ENCODE measurements around the gene GPX4.
"Not testable (repeated sequence)": the region's sequence is repeated elsewhere in the genome, so short reads cannot be mapped to it uniquely, and the experiment has no call there.

The GPX4 gene

DNA sequence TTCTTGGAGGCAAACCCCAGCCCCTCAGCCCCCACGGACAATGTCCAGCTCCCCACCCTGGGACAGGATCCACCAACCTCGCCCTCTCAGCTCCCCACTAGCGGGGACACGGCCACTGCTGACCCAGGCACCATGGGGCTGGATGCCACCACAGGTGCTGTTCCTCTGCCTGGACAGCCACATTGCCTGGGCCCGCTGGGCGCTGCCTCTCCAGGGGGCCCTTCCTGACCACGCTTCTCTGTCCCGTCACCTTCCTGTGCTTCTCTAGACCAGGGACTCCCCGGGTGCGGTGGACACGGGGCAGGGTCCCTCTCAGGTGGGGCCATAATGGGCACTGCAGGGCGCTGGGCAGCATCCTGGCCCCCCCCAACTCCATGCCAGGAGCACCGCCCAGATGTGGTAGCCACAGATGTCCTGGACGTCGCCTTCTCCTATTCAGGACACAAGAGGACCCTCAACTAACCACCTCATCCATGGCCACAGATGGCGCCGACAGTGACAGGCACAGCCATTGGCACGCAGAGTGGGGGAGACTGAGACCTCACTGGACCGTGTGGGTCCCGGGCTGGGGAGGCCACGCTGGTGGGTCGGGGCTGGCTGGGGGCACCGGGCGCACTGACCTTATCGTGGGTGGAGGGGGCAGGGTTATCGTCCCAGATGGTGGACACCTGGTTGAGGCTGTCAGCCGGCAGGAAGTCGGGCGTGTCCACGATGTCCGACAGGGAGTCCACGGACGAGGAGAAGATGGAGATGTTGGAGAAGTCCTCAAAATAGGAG, 23.4 kb downstream of the GPX4 start:
- no peak overlapping the region for H3K4me3 ChIP-seq (replicated peaks in 1 of 2; ENCODE audit: low read depth in 2 of 2, low read length in 2 of 2)
- TF ChIP-seq, protein P1, sequence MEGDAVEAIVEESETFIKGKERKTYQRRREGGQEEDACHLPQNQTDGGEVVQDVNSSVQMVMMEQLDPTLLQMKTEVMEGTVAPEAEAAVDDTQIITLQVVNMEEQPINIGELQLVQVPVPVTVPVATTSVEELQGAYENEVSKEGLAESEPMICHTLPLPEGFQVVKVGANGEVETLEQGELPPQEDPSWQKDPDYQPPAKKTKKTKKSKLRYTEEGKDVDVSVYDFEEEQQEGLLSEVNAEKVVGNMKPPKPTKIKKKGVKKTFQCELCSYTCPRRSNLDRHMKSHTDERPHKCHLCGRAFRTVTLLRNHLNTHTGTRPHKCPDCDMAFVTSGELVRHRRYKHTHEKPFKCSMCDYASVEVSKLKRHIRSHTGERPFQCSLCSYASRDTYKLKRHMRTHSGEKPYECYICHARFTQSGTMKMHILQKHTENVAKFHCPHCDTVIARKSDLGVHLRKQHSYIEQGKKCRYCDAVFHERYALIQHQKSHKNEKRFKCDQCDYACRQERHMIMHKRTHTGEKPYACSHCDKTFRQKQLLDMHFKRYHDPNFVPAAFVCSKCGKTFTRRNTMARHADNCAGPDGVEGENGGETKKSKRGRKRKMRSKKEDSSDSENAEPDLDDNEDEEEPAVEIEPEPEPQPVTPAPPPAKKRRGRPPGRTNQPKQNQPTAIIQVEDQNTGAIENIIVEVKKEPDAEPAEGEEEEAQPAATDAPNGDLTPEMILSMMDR (IDR thresholded peaks at IDR 0.05; ENCODE audit: low read depth, low read length) = no peak
- no peak for DNase-seq (ENCODE audit: low read depth in 2 of 2)

DNA sequence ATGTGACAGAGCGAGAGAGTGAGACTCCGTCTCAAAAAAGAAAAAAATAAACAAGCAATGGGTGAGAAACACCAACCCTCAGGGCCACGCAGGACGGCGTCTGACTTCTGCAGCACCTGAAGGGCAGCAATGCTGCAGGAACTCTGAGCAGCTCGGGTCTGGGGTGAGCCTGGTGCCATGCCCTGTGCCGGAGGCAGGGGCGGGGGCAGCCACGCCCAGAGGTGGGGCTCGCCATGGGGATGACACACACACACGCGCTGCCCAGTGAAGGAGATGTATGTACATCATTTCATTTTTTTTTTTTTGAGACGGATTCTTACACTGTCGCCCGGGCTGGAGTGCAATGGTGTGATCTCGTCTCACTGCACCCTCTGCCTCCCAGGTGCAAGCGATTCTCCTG, 24.3 kb downstream of the GPX4 start:
- TF ChIP-seq, protein P1 (IDR thresholded peaks at IDR 0.05; ENCODE audit: low read depth, low read length) = no peak

DNA sequence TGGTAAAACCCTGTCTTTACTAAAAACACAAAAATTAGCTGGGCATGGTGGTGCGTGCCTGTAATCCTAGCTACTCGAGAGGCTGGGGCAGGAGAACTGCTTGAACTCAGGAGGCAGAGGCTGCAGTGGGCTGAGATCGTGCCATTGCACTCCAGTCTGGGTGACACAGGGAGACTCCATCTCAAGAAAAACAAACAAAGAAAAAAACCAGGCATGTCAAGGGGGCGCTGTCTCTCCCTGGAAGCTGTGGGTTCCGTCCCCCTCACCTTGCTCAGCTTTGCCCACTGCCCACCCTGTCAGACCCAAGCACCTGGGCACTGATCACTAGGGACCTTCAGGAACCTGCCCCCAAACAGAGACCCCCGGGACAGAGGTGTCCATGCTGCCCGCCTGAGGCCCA, 25.3 kb downstream of the GPX4 start:
- H3K4me3 ChIP-seq (replicated peaks in 1 of 2; ENCODE audit: low read depth in 2 of 2, low read length in 2 of 2) = peak overlapping the region in 1 of 2 donors; percentile 90
- not testable (repeated sequence) for DNase-seq (ENCODE audit: low read depth in 2 of 2)

More for the DNA sequence above, 24.3 kb downstream of the GPX4 start:
- no peak for DNase-seq (ENCODE audit: low read depth in 2 of 2)
- H3K4me3 ChIP-seq (replicated peaks in 1 of 2; ENCODE audit: low read depth in 2 of 2, low read length in 2 of 2) = no peak overlapping the region

DNA sequence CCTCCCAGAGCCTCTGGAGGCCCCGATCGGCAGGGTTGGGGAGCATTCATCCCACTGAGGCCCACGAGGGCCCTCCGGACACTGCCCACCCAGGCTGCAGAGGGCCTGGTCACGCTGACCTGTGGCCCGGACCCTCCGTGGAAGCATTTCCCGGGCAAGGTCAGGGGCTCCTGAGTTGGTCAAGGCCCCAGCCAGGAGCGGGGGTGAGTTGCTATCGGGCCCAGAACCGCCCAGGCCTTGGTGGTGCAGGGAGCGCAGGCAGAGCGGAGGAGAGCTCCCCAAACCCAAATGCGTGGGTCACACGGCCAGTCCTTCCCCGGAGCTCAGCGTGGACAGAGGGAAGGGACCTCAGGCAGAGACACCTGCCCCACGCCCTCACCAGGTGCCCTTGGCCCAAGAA, 25.7 kb downstream of the GPX4 start:
- no peak for DNase-seq (ENCODE audit: low read depth in 2 of 2)
- H3K4me3 ChIP-seq (replicated peaks in 1 of 2; ENCODE audit: low read depth in 2 of 2, low read length in 2 of 2) = peak overlapping the region in 1 of 2 donors; percentile 90
- TF ChIP-seq, protein P1 (IDR thresholded peaks at IDR 0.05; ENCODE audit: low read depth, low read length) = no peak

DNA sequence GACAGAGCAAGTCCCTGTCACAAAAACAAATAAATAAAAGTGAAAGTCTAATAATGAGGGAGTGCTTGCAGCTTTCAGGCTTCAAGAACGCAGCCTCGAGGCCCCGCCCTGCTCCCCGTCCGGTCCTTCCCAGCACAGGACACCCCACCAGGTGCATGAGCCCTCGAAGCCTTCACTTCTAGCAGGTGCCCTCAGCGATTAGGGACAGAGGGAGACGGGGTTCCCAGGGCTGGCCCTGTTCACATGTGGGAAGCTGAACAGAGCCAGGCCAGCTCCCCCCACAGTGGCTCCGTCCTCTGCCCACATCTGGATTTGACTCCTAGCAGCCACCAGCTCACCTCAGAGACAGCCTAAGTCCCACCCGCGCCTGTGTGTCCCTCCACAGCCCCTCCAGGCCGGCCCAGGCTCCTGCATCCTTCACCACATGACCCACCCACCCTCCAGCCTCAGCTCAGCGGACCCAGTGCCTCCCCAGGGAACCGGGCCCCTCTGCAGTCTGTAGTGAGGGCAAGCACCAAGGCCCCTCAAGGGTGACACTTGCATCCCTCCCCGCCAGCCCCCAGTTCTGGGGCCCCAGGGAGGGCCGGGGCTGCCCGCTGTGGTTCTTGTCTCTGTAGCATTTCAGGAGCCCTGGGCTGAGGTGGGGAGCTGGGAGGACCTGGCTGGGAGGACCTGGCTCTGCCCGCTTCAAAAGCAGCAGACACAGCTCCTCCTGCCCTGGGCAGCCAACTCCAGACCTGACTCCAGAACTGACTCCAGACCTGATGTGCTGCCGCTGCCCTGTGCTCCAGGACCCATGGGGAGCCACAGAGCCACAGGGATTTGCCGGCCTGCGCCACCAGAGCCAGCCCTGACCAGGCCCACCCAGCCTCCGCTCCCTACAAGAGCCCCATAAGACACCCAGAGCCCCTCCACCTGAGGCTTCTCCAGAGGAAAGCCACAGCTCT, 27.2 kb downstream of the GPX4 start:
- peak overlapping the region; percentile 89 to 90 for H3K4me3 ChIP-seq (replicated peaks in 1 of 2; ENCODE audit: low read depth in 2 of 2, low read length in 2 of 2)
- no peak for DNase-seq (ENCODE audit: low read depth in 2 of 2)
- TF ChIP-seq, protein P1 (IDR thresholded peaks at IDR 0.05; ENCODE audit: low read depth, low read length) = no peak

DNA sequence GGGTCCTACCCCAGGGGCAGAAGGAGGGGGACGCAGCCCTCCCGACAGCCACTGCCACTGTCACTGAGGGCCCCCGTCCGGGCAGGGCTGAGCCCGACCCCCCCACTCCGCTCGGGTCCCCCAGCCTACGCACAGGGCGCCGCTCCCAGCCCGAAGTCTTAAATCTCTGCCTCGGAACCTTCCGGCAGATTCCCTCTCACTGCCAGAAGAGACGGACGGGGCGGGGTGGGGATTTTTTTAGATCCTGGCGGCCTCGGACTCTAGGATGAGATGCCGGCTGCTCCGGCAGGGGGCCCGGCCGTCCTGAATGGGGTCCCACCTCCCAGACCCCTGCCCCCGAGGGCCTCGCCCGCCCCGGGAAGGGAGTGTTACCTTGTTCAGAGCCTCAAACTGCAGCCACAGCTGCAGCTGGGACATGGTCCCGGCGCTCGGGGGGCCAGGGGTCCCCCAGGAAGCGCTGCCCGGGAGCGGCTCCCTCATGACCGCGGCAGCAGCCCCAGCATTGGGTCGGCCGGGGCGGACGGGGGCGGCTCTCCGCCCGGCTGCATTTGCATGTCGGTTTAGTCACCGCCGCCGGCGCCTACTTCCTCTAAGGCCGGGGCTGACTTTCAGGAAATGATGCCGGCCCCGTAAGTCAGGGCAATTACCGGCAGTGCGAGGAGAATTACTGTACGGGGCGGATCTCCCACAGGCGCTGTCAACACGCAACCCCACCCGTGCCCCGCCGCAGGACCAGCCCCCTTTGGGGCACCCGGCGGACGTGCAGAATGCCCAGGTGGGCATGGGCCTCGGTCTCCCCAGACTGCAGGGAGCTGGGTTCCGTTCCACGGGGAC, 28.1 kb downstream of the GPX4 start:
- peak; percentile 93 to 95 for DNase-seq (ENCODE audit: low read depth in 2 of 2)
- TF ChIP-seq, protein P1 (IDR thresholded peaks at IDR 0.05; ENCODE audit: low read depth, low read length) = no peak
- peak overlapping the region; percentile 89 to 90 for H3K4me3 ChIP-seq (replicated peaks in 1 of 2; ENCODE audit: low read depth in 2 of 2, low read length in 2 of 2)

All from cardiac fibroblast (primary cell).